ENCODE results near the gene TEX14. TPM values are rescaled to one million over a fixed set of nuclear protein-coding genes. Genes with fewer than 3 reads are reported as not detected.
"Not testable (repeated sequence)": the region's sequence is repeated elsewhere in the genome, so short reads cannot be mapped to it uniquely, and the experiment has no call there.

The TEX14 gene
- total RNA-seq, 1 experiment from 2014 or later: 0.55 TPM

DNA sequence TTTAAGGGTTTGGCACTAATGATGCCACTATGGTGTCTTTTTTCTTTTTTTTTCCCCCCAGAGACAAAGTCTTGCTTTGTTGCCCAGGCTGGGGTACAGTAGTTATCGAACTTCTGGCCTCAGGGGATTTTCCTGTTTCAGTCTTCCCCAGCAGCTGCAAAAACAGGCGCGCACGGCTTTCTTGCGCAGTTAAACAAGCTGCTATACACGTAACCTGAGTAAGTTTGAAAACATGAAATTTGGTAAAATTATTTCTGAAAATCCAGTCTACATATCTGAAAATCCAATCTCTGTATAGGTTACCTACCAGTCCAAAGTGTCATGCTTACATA is 11.8 kb downstream of the TEX14 start:
- intact Hi-C loops (cut with micrococcal nuclease; ENCODE audit: unreplicated experiment): no loop called here
- no peak for DNase-seq
- Histone ChIP-seq H3K4me1 (replicated peaks; ENCODE audit: insufficient read depth) (peaks cover 22% of the 10 kb centered on the region), H2AFZ (peak overlapping the region; percentile 52; the same call in 1 of the 2 replicates), H3K27ac (peak overlapping the region; percentile 48), H3K9me2 (ENCODE audit: insufficient read depth) (no peaks in the 10 kb centered on the region), H3K27me3 (ENCODE audit: insufficient read depth, low read depth) (no peaks in the 10 kb centered on the region), H3K36me3 (ENCODE audit: low read depth) (no peaks in the 10 kb centered on the region), H3K4me2 (peak overlapping the region; percentile 52), H3F3A (ENCODE audit: insufficient read depth, low read depth) (peaks cover 25% of the 10 kb centered on the region), H3K9me3 (ENCODE audit: insufficient read depth, low read depth) (no peaks in the 10 kb centered on the region), H3K79me2 (ENCODE audit: low read depth) (no peaks in the 10 kb centered on the region), H3K4me3 (peak overlapping the region; percentile 25; the same call in 1 of the 2 replicates), H4K20me1 (ENCODE audit: insufficient read depth) (no peaks in the 10 kb centered on the region)
- CTCF ChIA-PET: interaction anchor here (0.9 kb wide), 1 partner anchor 13 kb away, joined by 12 read pairs; no protein-coding TSS in a partner anchor
- BruUV-seq (replicated peaks): no TSS peak
- TF ChIP-seq, protein P1, sequence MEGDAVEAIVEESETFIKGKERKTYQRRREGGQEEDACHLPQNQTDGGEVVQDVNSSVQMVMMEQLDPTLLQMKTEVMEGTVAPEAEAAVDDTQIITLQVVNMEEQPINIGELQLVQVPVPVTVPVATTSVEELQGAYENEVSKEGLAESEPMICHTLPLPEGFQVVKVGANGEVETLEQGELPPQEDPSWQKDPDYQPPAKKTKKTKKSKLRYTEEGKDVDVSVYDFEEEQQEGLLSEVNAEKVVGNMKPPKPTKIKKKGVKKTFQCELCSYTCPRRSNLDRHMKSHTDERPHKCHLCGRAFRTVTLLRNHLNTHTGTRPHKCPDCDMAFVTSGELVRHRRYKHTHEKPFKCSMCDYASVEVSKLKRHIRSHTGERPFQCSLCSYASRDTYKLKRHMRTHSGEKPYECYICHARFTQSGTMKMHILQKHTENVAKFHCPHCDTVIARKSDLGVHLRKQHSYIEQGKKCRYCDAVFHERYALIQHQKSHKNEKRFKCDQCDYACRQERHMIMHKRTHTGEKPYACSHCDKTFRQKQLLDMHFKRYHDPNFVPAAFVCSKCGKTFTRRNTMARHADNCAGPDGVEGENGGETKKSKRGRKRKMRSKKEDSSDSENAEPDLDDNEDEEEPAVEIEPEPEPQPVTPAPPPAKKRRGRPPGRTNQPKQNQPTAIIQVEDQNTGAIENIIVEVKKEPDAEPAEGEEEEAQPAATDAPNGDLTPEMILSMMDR (conservative IDR thresholded peaks at IDR 0.05): no peak
- TF ChIP-seq EZH2 (IDR thresholded peaks at IDR 0.05; ENCODE audit: low read depth): no peak
- POLR2A ChIA-PET (ENCODE audit: unreplicated experiment): interaction anchor here (0.6 kb wide), 1 partner anchor 49 kb away, joined by 9 read pairs; no protein-coding TSS in a partner anchor

DNA sequence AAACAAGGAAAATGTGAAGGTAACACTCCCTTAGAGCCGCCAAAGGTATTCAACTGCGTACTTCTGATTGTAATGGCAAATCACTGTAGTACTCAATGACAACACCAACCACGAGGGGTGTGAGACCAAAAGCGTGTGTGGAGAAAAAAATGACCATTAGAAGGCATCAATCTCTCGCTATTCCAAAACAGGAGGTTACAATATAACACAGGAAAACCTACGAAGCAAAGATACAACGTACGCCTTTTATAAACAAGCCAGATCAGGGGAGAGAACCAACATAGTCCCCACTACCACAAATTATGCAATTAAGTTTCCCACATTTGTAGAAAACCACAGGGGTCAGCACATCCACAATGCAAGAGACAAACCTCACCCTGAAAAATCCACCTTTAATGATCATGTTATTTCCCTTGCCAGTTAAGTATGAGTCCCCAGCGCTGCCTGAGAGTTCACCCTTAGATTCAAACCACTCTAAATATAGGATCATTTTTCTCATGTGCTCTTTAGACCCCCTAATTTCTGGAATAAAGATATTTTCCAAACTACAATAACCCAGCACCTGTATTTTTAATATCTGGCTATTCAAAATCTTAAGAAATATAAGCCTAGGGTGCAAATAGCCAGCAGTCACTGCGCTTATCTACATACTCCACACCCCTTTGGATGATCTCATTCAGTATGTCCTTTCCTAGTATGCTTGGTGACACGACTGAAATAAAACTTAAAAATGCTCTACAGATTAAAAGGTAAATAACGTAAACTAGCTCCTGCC is 12.4 kb downstream of the TEX14 start:
- ChIA-PET CTCF (interaction anchor here (0.9 kb wide), 1 partner anchor 12 kb away, joined by 12 read pairs; no protein-coding TSS in a partner anchor), POLR2A (ENCODE audit: unreplicated experiment) (interaction anchor here (0.6 to 0.8 kb wide), 2 partner anchors 14 to 145 kb away, joined by 3 to 4 read pairs; no protein-coding TSS in a partner anchor)
- H3K27me3 ChIP-seq (ENCODE audit: insufficient read depth, low read depth): no peaks in the 10 kb centered on the region
- no peaks in the 10 kb centered on the region for H4K20me1 ChIP-seq (ENCODE audit: insufficient read depth)
- intact Hi-C loops (cut with micrococcal nuclease; ENCODE audit: unreplicated experiment): loop anchor here (1.0 to 2.0 kb wide), 3 partner anchors 20 to 48 kb away; no protein-coding TSS in a partner anchor
- no peaks in the 10 kb centered on the region for H3K79me2 ChIP-seq (ENCODE audit: low read depth)
- no peaks in the 10 kb centered on the region for H3K9me2 ChIP-seq (ENCODE audit: insufficient read depth)
- H3K27ac ChIP-seq: peak overlapping the region; percentile 48
- H3K9me3 ChIP-seq (ENCODE audit: insufficient read depth, low read depth): no peaks in the 10 kb centered on the region
- H3K36me3 ChIP-seq (ENCODE audit: low read depth): no peaks in the 10 kb centered on the region
- H3K4me1 ChIP-seq (replicated peaks; ENCODE audit: insufficient read depth): peaks cover 22% of the 10 kb centered on the region
- TF ChIP-seq, protein P1 (conservative IDR thresholded peaks at IDR 0.05): no peak; the same call in 1 of the 2 replicates
- TF ChIP-seq EZH2 (IDR thresholded peaks at IDR 0.05; ENCODE audit: low read depth): no peak
- peaks cover 25% of the 10 kb centered on the region for H3F3A ChIP-seq (ENCODE audit: insufficient read depth, low read depth)
- H2AFZ ChIP-seq: peak overlapping the region; percentile 52; the same call in 1 of the 2 replicates
- H3K4me2 ChIP-seq: peak overlapping the region; percentile 52
- peak overlapping the region; percentile 25; the same call in 1 of the 2 replicates for H3K4me3 ChIP-seq
- DNase-seq: peak; percentile 45 to 99
- BruUV-seq (replicated peaks): TSS peak; percentile 100

DNA sequence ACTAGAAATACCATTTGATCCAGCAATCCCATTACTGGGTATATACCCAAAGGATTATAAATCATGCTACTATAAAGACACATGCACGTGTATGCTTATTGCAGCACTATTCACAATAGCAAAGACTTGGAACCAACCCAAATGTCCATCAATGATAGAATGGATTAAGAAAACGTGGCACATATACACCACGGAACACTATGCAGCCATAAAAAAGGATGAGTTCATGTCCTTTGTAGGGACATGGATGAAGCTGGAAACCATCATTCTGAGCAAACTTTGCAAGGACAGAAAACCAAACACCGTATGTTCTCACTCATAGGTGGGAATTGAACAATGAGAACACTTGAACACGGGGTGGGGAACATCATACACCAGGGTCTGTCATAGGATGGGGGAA is 13.6 kb downstream of the TEX14 start:
- H3K4me3 ChIP-seq; POLR2A ChIA-PET (ENCODE audit: unreplicated experiment); BruUV-seq (replicated peaks); H3K79me2 ChIP-seq (ENCODE audit: low read depth); H4K20me1 ChIP-seq (ENCODE audit: insufficient read depth); DNase-seq; H3K9me3 ChIP-seq (ENCODE audit: insufficient read depth, low read depth); H3K9me2 ChIP-seq (ENCODE audit: insufficient read depth); CTCF ChIA-PET; H2AFZ ChIP-seq; H3K27me3 ChIP-seq (ENCODE audit: insufficient read depth, low read depth); H3K36me3 ChIP-seq (ENCODE audit: low read depth); H3K27ac ChIP-seq; H3K4me2 ChIP-seq: not testable (repeated sequence)
- Histone ChIP-seq H3K4me1 (replicated peaks; ENCODE audit: insufficient read depth) (peaks cover 22% of the 10 kb centered on the region), H3F3A (ENCODE audit: insufficient read depth, low read depth) (peaks cover 25% of the 10 kb centered on the region)
- intact Hi-C loops (cut with micrococcal nuclease; ENCODE audit: unreplicated experiment): loop anchor here (2.0 kb wide), 1 partner anchor 25 kb away; no protein-coding TSS in a partner anchor

All from PC-9 (cell line).